ENCODE measurements around the gene CTNS. TPM values are rescaled to one million over a fixed set of nuclear protein-coding genes. Genes with fewer than 3 reads are reported as not detected.

Gene CTNS
- total and polyA plus RNA-seq, 2 of the 13 experiments (the other 11 are each of a cell fraction or from before 2014, with no cell fraction given) = 9.5 to 13.7 TPM

DNA sequence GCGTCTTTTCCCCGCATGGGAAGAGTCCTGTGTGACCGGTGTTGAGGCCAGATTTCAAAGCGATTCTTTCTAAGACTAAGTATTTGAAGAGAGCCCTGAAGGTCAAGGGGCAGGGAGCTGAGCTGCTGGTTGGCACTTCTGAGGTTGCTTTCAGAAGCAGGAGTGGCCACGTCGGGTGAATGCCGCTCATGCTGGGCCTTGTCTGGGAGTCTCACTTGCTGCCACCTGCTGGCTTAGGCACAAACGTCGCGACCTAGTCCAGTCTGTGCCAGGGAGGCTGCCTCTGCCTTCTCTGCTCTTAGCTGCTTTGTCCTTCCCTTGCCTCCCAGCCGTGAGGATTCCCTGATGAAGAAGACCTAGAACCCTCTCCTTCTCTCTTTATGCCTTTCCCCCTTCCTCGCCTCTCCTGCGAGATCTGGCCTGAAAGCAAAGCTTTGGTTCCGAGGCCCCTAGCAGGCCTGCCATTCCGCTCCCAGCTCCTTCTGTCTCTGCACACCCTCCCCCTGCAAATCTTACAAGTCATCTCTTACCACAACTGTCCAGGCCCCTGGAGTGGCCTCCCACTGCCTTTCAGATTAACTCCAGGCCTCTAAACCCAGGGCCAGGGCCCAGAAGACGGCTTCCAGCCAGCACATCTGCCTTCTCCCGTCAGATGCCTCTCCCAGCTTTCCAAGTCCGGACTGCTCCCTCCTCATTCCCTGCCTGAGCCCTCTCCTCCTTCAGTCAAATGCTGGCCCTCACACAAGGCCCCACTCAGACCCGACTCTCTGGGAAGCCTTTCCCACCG lies 11.4 kb downstream of the CTNS start:
- Histone ChIP-seq H3K9me3 (ENCODE audit: low read length) (no peaks in the 10 kb centered on the region), H3K4me3 (replicated peaks in 1 of 3; ENCODE audit: insufficient read depth in 1 of 3, low read depth in 2 of 3, low read length in 3 of 3) (no peak overlapping the region), H3K27me3 (ENCODE audit: control insufficient read depth in 1 of 2, insufficient read depth in 2 of 2, low read length in 2 of 2) (no peaks in the 10 kb centered on the region), H3K27ac (ENCODE audit: extremely low read length, insufficient read depth, low read length) (peak overlapping the region; percentile 36), H4K20me1 (ENCODE audit: insufficient read depth, low read length) (no peaks in the 10 kb centered on the region), H2AFZ (ENCODE audit: low read length) (no peak overlapping the region), H3K4me2 (ENCODE audit: low read depth, low read length) (0 out of 2 replicates have a peak overlapping the region, but pooled peaks have one; percentile 14), H3K79me2 (ENCODE audit: insufficient read depth, low read length) (no peaks in the 10 kb centered on the region), H3K36me3 (replicated peaks in 1 of 2; ENCODE audit: control insufficient read depth in 1 of 2, insufficient read depth in 2 of 2, low read length in 2 of 2) (peaks cover 3 to 15% of the 10 kb centered on the region in 2 experiments; a peak in 2 of 5 replicates), H3K4me1 (ENCODE audit: insufficient read depth, low read length) (peaks cover 13% of the 10 kb centered on the region), H3K9ac (ENCODE audit: insufficient read depth, low read depth, low read length) (no peak overlapping the region)
- POLR2A ChIA-PET = interaction anchor here (1.1 to 2.5 kb wide), 2 partner anchors 12 to 20 kb away, joined by 8 to 12 read pairs; partner anchors contain the start of genes CTNS and SHPK
- intact Hi-C loops (cut with micrococcal nuclease; ENCODE audit: unreplicated experiment) (no loop called here), in situ Hi-C loops (cut with HindIII; ENCODE audit: extremely low pct_ligation_motif_present, low pct_unique_long_range_greater_than_20kb) (no loop called here)
- no TSS peak for BruUV-seq (replicated peaks)
- FAIRE-seq = peak; percentile 66
- peak; percentile 52 for DNase-seq (ENCODE audit: low spot score)
- 70% methylated on average over 17 of the region's 20 CpGs for WGBS (ENCODE audit: low lambda C conversion rate)
- CTCF ChIA-PET (ENCODE audit: low intra/inter-chr PET ratio, low total read pairs) = interaction anchor here (1.5 to 2.4 kb wide), 2 partner anchors 45 to 599 kb away, joined by 6 to 9 read pairs; no protein-coding TSS in a partner anchor
- ATAC-seq = peak; percentile 93
- TF ChIP-seq ZNF781 (CRISPR knock-in tag; IDR thresholded peaks at IDR 0.05; ENCODE audit: borderline replicate concordance, not compliant biosample characterization) = peak; percentile 26
- TF ChIP-seq AGO2 (optimal IDR thresholded peaks at IDR 0.05; ENCODE audit: low read depth, low read length) = no peak
- TF ChIP-seq KDM2A (CRISPR knock-in tag; IDR thresholded peaks at IDR 0.05; ENCODE audit: borderline replicate concordance, low read depth) = peak; percentile 35; the same call in 1 of the 2 replicates
- no peak for TF ChIP-seq NKX3-1 (CRISPR knock-in tag; IDR thresholded peaks at IDR 0.05)
- TF ChIP-seq, protein P1, sequence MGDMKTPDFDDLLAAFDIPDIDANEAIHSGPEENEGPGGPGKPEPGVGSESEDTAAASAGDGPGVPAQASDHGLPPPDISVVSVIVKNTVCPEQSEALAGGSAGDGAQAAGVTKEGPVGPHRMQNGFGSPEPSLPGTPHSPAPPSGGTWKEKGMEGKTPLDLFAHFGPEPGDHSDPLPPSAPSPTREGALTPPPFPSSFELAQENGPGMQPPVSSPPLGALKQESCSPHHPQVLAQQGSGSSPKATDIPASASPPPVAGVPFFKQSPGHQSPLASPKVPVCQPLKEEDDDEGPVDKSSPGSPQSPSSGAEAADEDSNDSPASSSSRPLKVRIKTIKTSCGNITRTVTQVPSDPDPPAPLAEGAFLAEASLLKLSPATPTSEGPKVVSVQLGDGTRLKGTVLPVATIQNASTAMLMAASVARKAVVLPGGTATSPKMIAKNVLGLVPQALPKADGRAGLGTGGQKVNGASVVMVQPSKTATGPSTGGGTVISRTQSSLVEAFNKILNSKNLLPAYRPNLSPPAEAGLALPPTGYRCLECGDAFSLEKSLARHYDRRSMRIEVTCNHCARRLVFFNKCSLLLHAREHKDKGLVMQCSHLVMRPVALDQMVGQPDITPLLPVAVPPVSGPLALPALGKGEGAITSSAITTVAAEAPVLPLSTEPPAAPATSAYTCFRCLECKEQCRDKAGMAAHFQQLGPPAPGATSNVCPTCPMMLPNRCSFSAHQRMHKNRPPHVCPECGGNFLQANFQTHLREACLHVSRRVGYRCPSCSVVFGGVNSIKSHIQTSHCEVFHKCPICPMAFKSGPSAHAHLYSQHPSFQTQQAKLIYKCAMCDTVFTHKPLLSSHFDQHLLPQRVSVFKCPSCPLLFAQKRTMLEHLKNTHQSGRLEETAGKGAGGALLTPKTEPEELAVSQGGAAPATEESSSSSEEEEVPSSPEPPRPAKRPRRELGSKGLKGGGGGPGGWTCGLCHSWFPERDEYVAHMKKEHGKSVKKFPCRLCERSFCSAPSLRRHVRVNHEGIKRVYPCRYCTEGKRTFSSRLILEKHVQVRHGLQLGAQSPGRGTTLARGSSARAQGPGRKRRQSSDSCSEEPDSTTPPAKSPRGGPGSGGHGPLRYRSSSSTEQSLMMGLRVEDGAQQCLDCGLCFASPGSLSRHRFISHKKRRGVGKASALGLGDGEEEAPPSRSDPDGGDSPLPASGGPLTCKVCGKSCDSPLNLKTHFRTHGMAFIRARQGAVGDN (CRISPR knock-in tag; IDR thresholded peaks at IDR 0.05) = peak; percentile 62
- TF ChIP-seq SRSF4 (IDR thresholded peaks at IDR 0.05; ENCODE audit: low read depth, low read length, poor library complexity, severe bottlenecking) = no peak
- 0 out of 2 replicates have a peak, but pooled peaks have one; percentile 12 for TF ChIP-seq ZNF430 (CRISPR knock-in tag; IDR thresholded peaks at IDR 0.05)
- TF ChIP-seq, protein P2, sequence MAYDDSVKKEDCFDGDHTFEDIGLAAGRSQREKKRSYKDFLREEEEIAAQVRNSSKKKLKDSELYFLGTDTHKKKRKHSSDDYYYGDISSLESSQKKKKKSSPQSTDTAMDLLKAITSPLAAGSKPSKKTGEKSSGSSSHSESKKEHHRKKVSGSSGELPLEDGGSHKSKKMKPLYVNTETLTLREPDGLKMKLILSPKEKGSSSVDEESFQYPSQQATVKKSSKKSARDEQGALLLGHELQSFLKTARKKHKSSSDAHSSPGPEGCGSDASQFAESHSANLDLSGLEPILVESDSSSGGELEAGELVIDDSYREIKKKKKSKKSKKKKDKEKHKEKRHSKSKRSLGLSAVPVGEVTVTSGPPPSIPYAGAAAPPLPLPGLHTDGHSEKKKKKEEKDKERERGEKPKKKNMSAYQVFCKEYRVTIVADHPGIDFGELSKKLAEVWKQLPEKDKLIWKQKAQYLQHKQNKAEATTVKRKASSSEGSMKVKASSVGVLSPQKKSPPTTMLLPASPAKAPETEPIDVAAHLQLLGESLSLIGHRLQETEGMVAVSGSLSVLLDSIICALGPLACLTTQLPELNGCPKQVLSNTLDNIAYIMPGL (CRISPR knock-in tag; IDR thresholded peaks at IDR 0.05; ENCODE audit: borderline replicate concordance in 1 of 2, low read depth in 1 of 2) = 0 out of 4 replicates have a peak, but pooled peaks of 1 of the 2 experiments have one; percentile 37
- peak; percentile 12; the same call in 1 of the 2 replicates for TF ChIP-seq MTA1 (CRISPR knock-in tag; IDR thresholded peaks at IDR 0.05; ENCODE audit: borderline replicate concordance)
- TF ChIP-seq ZBTB38 (CRISPR knock-in tag; IDR thresholded peaks at IDR 0.05) = peak; percentile 72
- TF ChIP-seq, protein P3, sequence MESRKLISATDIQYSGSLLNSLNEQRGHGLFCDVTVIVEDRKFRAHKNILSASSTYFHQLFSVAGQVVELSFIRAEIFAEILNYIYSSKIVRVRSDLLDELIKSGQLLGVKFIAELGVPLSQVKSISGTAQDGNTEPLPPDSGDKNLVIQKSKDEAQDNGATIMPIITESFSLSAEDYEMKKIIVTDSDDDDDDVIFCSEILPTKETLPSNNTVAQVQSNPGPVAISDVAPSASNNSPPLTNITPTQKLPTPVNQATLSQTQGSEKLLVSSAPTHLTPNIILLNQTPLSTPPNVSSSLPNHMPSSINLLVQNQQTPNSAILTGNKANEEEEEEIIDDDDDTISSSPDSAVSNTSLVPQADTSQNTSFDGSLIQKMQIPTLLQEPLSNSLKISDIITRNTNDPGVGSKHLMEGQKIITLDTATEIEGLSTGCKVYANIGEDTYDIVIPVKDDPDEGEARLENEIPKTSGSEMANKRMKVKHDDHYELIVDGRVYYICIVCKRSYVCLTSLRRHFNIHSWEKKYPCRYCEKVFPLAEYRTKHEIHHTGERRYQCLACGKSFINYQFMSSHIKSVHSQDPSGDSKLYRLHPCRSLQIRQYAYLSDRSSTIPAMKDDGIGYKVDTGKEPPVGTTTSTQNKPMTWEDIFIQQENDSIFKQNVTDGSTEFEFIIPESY (CRISPR knock-in tag; IDR thresholded peaks at IDR 0.05) = peak; percentile 90
- TF ChIP-seq STAG1 (CRISPR knock-in tag; IDR thresholded peaks at IDR 0.05) = peak; percentile 78
- no peak for TF ChIP-seq ZNF879 (CRISPR knock-in tag; IDR thresholded peaks at IDR 0.05)
- no peak for TF ChIP-seq THYN1 (CRISPR knock-in tag; IDR thresholded peaks at IDR 0.05; ENCODE audit: borderline replicate concordance, low read depth)

All from HepG2 (cell line).